ENCODE data around the gene TMEM135.
A peak's percentile ranks its signal among the peaks of the same experiment; 100 is the strongest.

Gene TMEM135

GRCh38 chr11:87301785-87302540 is 264.2 kb downstream of the TMEM135 start:
- DNase-seq (ENCODE audit: low spot score) = no peak

- DNase-seq (ENCODE audit: low spot score) = no peak
Observed at GRCh38 chr11:87304412-87304811, 266.7 kb downstream of the TMEM135 start.

GRCh38 chr11:87306262-87306851 is 268.6 kb downstream of the TMEM135 start:
- no peak for DNase-seq (ENCODE audit: low spot score)

- DNase-seq (ENCODE audit: low spot score) = no peak
Observed at GRCh38 chr11:87307101-87307500, 269.4 kb downstream of the TMEM135 start.

GRCh38 chr11:87315229-87315628 is 277.5 kb downstream of the TMEM135 start:
- DNase-seq (ENCODE audit: low spot score) = no peak

GRCh38 chr11:87316491-87316890 is 278.8 kb downstream of the TMEM135 start:
- DNase-seq (ENCODE audit: low spot score) = no peak

- no peak for DNase-seq (ENCODE audit: low spot score)
Observed at GRCh38 chr11:87317441-87317840, 279.7 kb downstream of the TMEM135 start.

GRCh38 chr11:87320123-87320522 is 282.4 kb downstream of the TMEM135 start:
- DNase-seq (ENCODE audit: low spot score) = no peak

GRCh38 chr11:87322568-87322967 is 284.8 kb downstream of the TMEM135 start:
- DNase-seq (ENCODE audit: low spot score) = no peak

- DNase-seq (ENCODE audit: low spot score) = no peak
Observed at GRCh38 chr11:87323899-87324298, 286.2 kb downstream of the TMEM135 start.

GRCh38 chr11:87324817-87325489 is 287.2 kb downstream of the TMEM135 start:
- DNase-seq (ENCODE audit: low spot score) = no peak

- no peak for DNase-seq (ENCODE audit: low spot score)
Observed at GRCh38 chr11:87325490-87325872, 287.7 kb downstream of the TMEM135 start.

- no peak for DNase-seq (ENCODE audit: low spot score)
Observed at GRCh38 chr11:87326594-87326993, 288.9 kb downstream of the TMEM135 start.

- no peak for DNase-seq (ENCODE audit: low spot score)
Observed at GRCh38 chr11:87329172-87329571, 291.4 kb downstream of the TMEM135 start.

- no peak for DNase-seq (ENCODE audit: low spot score)
Observed at GRCh38 chr11:87330187-87330601, 292.5 kb downstream of the TMEM135 start.

- DNase-seq (ENCODE audit: low spot score) = no peak
Observed at GRCh38 chr11:87331273-87331672, 293.5 kb downstream of the TMEM135 start.

GRCh38 chr11:87338046-87338639 is 300.4 kb downstream of the TMEM135 start:
- DNase-seq (ENCODE audit: low spot score) = no peak

- no peak for DNase-seq (ENCODE audit: low spot score)
Observed at GRCh38 chr11:87339416-87339815, 301.7 kb downstream of the TMEM135 start.

- DNase-seq (ENCODE audit: low spot score) = no peak
Observed at GRCh38 chr11:87347441-87347840, 309.7 kb downstream of the TMEM135 start.

- DNase-seq (ENCODE audit: low spot score) = no peak
Observed at GRCh38 chr11:87347854-87348253, 310.1 kb downstream of the TMEM135 start.

GRCh38 chr11:87351676-87352075 is 313.9 kb downstream of the TMEM135 start:
- no peak for DNase-seq (ENCODE audit: low spot score)

GRCh38 chr11:87352759-87353707 is 315.3 kb downstream of the TMEM135 start:
- peak; percentile 91 for DNase-seq (ENCODE audit: low spot score)
